SIG-M5 (cell line): ENCODE measurements around the gene MCEMP1.

Experiments used
- DNase-seq: peaks from one replicate; lab custom pipeline; 2025; lab: John Stamatoyannopoulos, UW

Gene MCEMP1

DNA sequence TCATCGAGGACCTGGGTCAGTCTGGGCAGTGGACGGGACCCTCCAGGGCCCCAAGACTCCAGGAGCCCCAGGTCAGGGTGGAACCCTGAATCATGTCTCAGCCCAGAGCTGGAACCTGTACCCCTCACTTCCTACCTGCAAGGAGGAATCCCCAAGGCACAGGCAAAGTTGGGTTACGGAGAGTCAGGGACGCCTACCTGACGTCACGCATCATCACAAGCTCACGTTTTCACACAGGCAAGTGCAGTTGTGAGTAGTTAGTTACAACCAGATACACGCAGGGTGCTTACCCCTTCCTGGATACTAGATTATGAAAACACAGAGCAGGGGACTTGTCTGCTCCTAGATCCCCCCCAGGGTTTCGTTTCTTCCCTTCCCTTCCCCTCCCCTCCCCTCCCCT is 6.1 kb upstream of the MCEMP1 start:
- DNase-seq: no peak

DNA sequence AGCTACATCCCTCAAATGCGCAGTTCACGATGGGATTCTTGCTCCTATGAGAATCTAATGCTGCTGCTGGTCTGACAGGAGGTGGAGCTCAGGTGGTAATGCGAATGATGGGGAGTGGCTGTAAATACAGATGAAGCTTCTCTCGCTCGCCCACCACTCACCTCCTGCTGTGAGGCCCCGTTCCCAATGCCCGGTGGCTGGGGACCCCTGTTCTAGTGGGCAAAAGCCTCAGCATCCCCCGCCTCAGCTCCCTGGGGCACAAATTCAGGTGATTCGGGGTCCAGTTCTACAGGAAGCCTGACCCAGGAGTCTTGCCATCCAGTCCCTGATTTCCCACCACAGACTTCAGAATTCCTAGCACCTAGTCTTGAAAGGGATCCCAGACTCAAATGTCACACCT is 4.4 kb upstream of the MCEMP1 start:
- DNase-seq: no peak

DNA sequence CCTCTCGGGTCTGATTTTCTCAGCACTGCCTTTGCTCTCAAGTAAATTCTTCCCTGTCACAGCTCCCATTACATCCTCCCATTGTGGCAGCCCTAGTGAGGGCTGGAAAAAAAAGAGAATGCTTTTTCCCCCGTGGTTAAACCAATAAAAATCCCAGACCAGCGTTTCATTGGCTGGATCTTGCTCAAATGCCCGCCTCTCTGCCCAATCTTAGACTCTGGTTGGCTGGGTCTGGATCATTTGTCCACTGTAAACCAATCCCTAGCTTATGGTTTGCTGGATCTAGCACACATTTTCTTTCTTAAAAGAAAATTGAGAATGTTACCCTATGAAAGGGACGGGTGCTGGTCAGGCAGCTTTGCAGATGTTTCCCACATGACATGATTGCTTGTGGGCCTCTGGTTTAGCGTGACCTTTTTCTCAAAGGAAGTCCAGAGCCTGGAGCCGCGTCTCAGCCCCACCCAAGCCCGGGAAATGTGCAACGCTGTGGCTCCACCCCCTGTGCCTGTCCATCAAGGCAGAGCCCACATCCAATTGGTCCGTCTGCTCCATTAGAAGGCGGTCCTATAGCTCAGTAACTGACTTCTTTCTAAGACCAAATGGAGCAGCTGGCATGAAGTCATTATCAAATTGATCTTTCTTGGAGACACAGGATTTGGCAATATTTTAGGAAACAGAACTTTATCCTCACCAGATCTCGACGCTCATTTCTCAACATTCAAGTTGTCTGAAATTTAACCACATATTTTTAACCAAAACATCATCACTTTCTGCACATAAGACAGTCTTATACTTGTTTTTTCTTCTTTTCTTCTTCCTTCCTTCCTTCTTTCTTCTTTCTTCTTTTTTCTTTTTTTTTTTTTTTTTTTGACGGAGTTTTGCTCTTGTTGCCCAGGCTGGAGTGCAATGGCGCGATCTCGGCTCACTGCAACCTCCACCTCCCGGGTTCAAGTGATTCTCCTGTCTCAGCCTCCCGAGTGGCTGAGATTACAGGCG is 2.6 kb upstream of the MCEMP1 start:
- DNase-seq: peak; percentile 86

DNA sequence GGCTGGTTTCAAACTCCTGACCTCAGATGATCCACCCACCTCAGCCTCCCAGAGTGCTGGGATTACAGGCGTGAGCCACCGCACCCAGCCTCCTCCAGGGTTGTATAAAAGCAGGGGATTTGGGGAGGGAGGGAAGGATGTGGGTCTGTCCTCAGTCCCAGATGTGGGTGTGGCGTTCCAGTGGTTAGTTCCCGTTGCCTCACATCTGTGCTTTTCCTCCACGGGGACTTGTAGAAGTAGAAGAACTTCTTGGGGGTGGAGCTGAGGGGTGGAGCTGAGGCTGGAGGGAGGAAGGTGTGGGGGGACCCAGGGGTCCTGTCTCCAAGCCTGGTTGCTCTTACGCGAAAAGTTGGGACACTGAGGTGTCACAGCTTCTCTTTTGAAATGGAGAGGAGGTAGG is 514 bp upstream of the MCEMP1 start:
- peak; percentile 73 for DNase-seq

DNA sequence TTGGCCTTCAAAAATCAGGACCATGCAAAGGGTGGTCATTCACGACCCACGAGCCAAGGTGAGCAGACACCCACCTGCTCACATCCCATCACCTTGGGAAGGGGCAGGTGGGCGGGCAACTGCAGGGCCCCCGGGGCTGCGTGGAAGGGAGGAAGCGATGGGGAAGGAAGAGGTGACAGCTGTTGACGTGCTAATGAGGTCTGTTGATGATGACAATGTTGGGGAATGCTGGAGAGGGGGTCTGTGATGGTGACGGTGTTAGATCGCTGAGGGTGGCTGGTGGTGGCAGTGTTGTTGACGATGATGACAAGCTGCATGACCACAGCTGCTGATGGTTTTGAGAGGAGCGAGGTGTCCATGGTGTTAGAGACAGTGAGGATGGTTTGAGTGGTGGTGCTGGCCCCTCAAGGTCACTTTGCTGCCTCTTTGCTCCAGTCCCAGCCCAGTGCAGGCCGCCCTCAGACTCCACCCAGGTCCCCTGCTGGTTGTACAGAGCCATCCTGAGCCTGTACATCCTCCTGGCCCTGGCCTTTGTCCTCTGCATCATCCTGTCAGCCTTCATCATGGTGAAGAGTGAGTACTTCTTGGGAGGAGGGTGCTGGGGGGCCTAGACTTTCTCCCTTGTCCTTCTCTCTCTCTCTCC is 900 bp downstream of the MCEMP1 start:
- no peak for DNase-seq

DNA sequence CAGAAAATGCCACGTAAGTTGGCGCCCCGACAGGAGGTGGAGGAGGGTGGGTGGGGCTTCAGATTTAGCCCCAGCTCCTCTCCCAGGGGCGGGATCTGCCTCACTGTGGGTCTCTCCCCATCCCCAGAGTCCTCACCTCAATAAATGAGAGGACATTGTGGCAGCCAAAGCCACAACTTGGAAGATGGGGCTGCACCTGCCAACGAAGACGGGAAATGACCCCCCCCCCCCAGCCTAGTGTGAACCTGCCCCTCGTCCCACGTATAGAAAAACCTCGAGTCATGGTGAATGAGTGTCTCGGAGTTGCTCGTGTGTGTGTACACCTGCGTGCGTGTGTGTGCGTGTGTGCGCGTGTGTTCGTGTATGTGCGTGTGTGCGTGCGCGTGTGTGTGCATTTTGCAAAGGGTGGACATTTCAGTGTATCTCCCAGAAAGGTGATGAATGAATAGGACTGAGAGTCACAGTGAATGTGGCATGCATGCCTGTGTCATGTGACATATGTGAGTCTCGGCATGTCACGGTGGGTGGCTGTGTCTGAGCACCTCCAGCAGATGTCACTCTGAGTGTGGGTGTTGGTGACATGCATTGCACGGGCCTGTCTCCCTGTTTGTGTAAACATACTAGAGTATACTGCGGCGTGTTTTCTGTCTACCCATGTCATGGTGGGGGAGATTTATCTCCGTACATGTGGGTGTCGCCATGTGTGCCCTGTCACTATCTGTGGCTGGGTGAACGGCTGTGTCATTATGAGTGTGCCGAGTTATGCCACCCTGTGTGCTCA is 2.3 kb downstream of the MCEMP1 start:
- no peak for DNase-seq

DNA sequence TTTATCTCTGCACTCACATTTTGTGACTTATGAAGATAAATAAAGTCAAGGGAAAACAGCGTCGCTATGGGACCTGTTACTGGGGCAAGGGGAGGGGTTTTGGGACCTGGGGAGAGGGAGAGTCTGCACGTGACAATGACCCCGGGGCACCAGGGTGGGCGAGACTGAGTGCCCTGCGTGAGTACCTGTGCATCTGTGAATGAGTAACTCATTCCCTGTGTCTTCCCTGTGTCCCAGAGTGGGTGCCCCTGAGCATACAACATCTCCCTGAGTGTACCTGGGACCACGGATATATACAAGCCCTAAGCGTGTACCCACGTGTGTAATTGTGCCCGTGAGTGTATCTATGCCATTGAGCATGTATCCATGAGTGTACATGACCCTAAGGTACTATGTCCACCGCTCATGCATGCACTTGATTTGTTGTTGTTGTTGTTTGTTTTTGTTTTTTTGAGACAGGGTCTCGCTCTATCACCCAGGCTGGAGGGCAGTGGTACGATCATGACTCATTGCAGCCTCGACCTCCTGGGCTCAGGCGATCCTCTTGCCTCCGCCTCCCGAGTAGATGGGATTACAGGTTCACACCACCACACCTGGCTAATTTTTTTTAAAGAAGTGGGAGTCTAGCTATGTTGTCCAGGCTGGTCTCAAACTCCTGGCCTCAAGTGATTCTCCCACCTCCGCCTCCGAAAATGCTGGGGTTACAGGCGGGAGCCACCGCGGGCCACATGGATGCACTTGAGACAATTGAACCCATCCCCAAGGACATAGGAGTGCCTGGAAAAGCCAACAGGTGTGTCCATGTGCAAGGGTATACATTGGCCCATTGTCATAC is 3.1 kb downstream of the MCEMP1 start:
- no peak for DNase-seq

DNA sequence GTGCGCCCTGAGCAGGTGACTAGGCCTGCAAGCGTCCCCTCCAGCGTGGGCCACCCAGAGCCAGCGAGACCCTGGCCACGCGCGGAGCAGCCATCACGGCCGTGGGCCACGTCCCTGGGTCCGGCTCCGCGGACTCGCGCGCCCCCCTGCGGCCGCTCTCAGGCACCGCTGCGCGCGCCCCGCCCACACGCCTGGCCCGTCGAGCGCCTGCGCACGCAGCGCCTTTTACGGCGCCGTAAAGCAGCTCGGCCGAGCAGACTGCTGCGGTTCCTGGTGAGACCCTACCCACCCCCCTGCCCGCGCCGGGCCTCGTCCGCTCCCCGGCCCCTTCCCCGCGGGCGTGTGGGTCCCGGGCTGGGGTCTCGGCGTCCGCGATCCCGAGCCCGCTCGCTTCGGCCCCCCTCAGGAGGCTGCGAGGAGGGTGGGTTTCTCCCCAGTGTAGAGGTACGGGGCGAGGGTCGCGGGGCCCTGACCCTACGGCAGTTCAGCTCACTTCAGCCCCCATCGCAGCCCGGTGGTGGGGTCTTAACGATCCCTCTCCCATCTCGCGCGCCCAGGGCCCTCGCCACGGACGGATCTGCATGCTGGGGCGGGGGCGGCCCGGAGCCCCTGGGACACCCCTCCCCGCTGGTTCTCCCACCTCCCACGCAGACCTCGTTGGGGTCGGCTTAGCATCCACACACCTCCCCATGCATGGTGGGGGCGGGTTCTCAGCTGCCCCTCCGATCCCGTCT is 3.9 kb downstream of the MCEMP1 start, which contains the start of gene TRAPPC5:
TSS of gene TRAPPC5 (plus strand) at position 228 of the 734 bp plus-strand sequence. CDS start 1,421 bp downstream, outside the sequence.
- DNase-seq: no peak

DNA sequence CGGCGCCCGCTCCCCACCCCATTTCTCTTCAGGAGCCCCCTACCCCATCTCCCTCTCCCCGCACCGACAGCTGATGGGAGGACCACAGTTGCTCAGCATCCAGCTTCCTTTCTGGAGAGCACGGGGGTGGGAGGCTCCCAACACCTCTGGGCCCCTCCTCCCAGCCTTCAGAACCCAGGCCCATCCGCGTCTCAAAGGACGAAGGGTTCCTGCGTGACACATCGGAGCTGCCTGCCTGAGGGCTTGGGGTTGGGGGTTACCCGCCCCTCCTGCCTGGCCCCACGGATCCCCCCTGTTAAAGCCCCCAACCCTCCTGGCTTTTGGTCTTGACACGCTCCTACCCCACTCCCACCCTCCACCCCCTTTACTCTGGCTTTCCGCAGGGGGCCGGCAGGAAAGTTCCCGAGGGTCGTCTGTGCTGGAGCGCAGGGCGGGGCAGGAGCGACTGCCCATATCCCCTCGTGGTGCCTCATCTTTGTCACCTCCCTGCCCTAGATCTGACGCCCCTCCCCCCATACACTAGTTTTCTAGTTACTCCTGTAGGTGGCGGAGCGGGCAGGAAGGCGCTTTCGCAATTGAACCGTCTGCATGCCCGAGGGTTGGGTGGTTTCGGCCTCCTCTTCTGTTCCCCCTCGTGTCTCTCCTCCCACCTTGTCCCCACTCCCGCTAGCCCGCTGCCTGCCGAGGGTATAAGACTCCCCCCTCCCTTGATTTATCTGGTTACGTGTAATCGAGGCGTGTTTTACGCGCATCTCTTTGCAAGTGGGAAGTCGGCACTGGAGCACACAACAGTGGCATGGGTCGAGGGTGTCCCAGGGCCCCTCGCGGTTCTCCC is 4.7 kb downstream of the MCEMP1 start:
- peak; percentile 66 for DNase-seq

DNA sequence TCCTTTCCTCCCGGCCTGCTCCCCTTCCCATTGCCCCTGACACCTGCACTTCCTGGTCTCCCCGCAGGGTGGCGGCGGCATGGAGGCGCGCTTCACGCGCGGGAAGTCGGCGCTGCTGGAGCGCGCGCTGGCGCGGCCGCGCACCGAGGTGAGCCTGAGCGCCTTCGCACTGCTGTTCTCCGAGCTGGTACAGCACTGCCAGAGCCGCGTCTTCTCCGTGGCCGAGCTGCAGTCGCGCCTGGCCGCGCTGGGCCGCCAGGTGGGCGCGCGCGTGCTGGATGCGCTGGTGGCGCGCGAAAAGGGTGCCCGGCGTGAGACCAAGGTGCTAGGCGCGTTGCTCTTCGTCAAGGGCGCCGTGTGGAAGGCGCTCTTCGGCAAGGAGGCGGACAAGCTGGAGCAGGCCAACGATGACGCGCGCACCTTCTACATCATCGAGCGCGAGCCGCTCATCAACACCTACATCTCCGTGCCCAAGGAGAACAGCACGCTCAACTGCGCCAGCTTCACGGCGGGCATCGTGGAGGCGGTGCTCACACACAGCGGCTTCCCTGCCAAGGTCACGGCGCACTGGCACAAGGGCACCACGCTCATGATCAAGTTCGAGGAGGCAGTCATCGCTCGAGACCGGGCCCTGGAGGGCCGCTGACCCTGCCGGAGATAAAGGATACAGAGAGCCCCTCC is 5.4 kb downstream of the MCEMP1 start:
- DNase-seq: no peak

DNA sequence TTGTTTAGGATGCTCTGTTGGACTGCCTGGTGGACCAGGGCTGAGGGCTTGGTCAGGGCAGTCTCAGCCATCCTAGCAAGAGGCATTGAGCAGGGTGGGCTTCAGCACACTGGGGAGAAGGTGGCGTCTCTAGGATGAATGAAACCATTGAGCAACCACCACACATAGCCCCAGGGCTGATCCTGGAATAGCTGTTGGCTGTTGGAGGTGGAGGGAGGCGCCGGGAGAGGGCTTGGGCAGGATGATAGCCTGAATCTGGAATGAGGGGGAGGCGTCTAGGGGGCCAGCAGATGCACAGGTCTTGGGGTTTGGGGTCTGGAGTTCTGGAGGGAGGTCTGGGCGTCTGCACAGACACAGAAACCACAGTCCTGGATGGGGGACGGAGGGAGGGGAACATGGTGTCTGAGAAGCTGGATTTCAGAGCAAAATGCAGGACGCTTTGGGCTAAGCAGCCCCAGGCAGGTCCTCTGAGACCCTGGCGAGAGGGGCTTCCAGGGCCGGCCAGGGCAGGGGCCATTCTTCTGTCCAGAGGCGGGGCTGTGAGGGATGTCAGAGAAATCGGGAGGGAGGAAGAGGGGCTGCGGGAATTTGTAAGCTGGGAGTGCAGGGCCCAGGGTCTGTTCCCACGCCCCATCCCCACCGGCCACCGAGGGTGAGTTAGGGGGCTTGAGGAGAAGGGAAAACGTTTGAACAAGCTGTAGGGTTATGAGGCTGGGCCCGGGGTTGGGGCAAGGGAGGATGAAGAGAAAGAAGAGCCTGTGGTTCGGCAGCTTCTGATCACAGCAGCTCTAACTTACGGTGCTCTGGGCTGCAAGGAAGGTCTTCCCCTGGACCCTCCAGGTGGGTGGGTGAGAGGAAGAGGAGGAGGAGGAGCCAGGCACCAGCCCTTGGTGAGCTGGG is 8.9 kb downstream of the MCEMP1 start:
- no peak for DNase-seq

DNA sequence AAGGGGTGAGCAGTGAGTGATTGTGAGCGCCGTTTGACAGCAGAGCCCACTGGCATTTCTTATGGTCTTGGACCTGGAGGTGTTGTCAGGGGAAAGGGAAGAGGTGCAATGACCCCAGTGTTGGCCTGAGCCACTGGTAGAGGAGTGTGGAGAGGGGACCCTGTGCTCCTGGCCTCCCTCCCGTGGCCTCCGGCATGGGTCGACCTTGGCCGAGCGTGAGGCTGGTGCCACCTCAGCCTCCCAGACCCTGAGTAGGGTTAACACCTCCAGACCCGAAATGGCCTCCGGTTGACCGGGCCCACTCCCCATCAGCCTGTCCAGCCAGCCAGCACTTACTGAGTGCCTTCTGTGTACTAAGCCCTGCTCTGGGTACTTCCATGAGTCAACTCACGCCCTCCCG is 10.3 kb downstream of the MCEMP1 start:
- DNase-seq: no peak

DNA sequence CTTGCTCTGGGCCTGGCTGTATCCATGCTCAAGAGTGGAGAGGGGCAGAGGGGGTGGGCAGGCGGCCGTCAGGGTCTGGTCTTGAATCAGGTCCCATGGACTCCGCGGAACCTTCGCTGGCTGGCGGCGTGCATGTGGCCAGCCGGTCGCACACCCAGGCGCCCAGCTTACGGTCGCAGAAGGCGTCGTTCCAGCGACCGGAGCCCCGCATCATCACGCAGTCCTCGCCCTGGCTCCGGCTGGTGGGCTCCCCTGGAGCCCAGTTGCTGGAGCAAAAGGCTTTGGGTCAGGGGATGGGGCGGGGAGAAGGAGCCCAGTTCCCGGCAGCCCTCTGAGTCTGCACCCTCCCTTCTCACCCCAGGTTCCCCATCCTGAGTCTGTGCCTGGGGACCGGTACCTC is 12.3 kb downstream of the MCEMP1 start:
- no peak for DNase-seq

DNA sequence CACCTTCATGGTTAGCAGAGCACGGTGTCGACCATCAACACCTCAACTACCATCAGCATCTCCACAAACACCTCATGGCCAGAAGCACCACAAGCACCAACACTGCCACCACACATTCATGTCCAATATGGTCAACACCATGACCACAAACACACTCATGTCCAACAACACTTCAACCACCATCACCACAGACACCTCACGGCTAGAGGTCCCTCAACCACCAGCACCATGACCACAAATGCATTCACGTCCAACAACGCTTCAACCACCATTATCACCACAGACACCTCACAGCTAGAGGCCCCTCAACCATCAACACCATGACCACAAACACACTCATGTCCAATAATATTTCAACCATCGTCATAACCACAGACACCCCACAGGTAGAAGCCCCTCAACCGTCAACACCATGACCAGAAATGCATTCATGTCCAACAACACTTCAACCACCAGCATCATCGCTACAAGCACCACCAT is 13.9 kb downstream of the MCEMP1 start:
- no peak for DNase-seq

DNA sequence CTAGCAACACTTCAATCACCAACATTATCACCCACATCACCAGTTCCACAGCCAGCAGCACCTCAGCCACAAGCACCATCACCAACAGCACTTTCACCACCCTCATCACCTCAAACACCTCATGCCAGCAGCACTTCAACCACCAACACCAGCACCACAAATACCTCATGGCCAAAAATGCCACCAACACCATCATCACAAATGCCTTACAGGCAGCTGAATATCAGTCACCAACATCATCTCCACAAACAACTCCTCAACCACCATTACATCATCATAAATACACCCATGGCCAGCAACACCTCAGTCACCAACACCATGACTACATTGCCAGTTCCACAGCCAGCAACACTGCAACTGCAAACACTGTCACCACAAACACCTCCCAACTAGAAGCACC is 14.6 kb downstream of the MCEMP1 start:
- DNase-seq: no peak

DNA sequence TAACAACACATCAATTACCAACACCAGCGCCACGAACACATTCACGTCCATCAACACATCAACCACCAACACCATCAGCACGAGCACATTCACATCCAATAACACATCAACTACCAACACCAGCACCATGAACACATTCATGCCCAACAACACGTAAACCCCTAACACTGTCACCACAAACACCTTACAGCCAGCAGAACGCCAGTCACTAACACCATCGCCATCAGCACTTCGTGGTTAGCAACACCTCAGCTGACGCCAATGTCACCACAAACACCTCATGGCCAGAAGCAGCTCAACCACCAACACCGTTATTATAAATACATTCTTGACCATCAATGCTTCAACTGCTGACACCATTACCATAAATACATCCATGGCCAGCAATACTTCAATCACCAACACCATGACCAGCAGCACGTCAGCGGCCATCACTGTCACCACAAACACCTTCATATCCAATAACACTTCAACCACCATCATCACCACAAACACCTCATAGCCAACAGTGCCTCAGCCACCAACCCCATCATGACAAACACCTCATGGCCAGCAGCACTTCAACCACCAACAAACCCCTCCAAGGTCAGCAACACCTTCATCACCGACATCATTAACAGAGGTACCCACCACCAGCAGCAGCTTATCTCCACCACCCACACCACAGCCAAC is 15.7 kb downstream of the MCEMP1 start:
- DNase-seq: no peak

DNA sequence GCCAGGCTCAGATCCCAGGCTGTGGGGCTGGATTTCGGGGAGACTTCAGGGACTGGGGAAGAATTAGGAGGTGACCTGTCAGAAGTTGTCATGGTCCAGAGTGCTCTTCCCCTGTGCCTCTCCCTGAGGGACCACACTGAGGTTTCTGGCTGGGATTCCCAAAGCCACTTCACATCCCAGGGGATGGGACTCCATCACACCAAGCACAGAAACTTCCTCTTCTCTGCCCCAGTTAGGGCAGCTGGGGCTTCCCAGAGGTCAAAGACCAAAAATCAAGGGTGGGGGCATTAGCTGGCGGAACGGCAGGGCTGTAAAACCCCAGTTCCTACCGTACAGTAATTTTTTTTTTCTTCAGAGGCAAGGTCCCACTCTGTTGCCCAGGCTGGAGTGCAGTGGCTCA is 17.6 kb downstream of the MCEMP1 start:
- no peak for DNase-seq
